BLaER1 (cell line): ENCODE data around the gene MAML1.
A peak's percentile ranks its signal among the peaks of the same experiment; 100 is the strongest.

ENCODE experiments used
- H3K27ac ChIP-seq: shearing (Covaris generic); formaldehyde crosslinking; 2 replicates; pipeline ENCODE4 v1.8.1; 2022
- H3K27me3 ChIP-seq: shearing (Covaris generic); formaldehyde crosslinking; 2 replicates; pipeline ENCODE4 v1.8.1; 2022
- H3K36me3 ChIP-seq: shearing (Covaris generic); formaldehyde crosslinking; 2 replicates; pipeline ENCODE4 v1.8.1; 2022
- H3K4me1 ChIP-seq: shearing (Covaris generic); formaldehyde crosslinking; 2 replicates; pipeline ENCODE4 v1.8.1; 2022
- H3K4me2 ChIP-seq: shearing (Covaris generic); formaldehyde crosslinking; 2 replicates; pipeline ENCODE4 v1.8.1; 2022
- H3K4me3 ChIP-seq: shearing (Covaris generic); formaldehyde crosslinking; 2 replicates; pipeline ENCODE4 v1.8.1; 2022
- H3K9ac ChIP-seq: shearing (Covaris generic); formaldehyde crosslinking; 2 replicates; pipeline ENCODE4 v1.8.1; 2022
- H3K9me3 ChIP-seq: shearing (Covaris generic); formaldehyde crosslinking; 2 replicates; pipeline ENCODE4 v1.8.1; 2022
- H4K20me1 ChIP-seq: shearing (Covaris generic); formaldehyde crosslinking; 2 replicates; pipeline ENCODE4 v1.8.1; 2022
- Cebpa-rat ChIP-seq: shearing (Covaris generic); IDR thresholded peaks from 2 replicates; pipeline ENCODE4 v1.8.1; 2022

Gene MAML1

DNA sequence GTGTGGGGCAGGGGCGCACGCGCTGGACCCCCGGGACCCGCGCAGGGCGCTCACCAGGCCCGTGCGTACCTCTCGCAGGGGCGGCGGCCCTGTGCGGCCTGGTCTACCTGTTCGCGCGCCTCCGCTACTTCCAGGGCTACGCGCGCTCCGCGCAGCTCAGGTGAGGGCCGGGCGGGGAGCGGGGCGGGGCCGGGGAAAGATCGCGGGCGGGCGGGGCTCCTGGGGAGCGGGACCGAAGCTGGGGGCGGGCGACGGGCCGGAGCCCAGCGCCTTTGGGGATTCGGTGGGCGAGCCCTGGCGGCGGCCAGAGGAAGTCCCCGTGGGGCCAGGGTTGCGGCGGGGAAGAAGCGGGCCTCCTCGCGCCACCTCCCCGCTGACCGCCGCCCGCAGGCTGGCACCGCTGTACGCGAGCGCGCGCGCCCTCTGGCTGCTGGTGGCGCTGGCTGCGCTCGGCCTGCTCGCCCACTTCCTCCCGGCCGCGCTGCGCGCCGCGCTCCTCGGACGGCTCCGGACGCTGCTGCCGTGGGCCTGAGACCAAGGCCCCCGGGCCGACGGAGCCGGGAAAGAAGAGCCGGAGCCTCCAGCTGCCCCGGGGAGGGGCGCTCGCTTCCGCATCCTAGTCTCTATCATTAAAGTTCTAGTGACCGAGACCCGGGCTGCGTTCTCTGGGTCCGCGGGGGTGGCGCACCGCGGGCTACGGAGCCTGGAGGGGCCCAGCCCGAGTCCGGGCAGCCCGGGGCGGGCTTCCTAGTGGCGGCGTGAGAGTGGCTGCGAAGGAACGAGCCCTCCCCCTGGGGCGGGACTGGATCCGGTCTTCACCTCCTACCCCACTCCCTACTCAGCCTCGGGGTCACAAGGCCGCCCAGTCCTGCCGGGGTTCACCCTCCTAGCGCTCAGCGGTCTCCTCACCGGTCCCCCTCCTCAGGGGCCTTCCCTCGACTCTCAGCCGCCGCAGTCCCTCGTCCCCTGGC lies 63.5 kb downstream of the MAML1 start:
- H3K27ac ChIP-seq: peak overlapping the region; percentile 81
- H4K20me1 ChIP-seq: peaks cover 39% of the 10 kb centered on the region

DNA sequence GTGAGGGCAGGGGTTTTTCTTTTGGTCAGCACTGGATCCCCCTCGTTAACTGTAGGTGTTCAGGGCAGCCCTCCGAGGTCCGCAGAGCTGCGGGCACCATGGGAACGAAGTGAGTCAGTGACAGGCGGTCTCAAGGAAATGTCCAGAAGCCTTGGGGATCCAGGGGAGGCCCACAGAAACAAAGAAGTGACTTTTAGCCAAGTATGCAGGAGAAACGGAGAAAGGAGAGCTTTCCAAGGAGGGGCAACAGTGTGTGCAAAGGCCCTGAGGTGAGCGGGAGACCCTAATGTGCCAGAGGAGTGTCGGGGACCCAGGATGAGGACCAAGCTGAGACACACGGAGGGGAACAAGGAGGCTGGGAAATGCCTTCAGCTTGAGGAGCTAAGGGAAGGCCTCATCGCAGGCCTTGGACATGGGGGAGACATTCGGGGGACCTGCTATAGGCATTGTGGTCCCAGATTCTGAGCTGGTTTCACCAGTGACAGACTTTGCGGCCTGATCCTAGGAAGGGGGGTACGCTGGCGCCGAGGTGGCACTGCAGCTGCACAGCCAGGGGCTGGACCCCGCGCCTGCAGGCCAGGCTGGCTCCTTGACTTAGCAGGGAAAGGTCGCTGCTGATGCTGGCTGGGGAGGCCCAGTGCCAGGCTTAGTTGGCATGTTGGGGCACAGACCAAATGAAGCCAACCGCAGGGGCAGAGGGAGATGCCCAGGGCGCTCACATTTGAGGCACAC lies 64.4 kb downstream of the MAML1 start:
- Histone ChIP-seq H3K9me3 (no peaks in the 10 kb centered on the region), H3K36me3 (peaks cover 45% of the 10 kb centered on the region), H3K4me1 (peaks cover 60% of the 10 kb centered on the region), H4K20me1 (peaks cover 38% of the 10 kb centered on the region), H3K27ac (peak overlapping the region; percentile 81), H3K9ac (peak overlapping the region; percentile 79), H3K4me2 (peak overlapping the region; percentile 99), H3K4me3 (peak overlapping the region; percentile 69), H3K27me3 (no peaks in the 10 kb centered on the region)
- no peak for TF ChIP-seq Cebpa-rat

More for the DNA sequence above, 63.5 kb downstream of the MAML1 start:
- H3K4me1 ChIP-seq: peaks cover 61% of the 10 kb centered on the region
- H3K4me2 ChIP-seq: peak overlapping the region; percentile 99
- peaks cover 42% of the 10 kb centered on the region for H3K36me3 ChIP-seq
- TF ChIP-seq Cebpa-rat: no peak
- peak overlapping the region; percentile 69 for H3K4me3 ChIP-seq
- H3K27me3 ChIP-seq: no peaks in the 10 kb centered on the region
- H3K9me3 ChIP-seq: no peaks in the 10 kb centered on the region
- H3K9ac ChIP-seq: peak overlapping the region; percentile 79

DNA sequence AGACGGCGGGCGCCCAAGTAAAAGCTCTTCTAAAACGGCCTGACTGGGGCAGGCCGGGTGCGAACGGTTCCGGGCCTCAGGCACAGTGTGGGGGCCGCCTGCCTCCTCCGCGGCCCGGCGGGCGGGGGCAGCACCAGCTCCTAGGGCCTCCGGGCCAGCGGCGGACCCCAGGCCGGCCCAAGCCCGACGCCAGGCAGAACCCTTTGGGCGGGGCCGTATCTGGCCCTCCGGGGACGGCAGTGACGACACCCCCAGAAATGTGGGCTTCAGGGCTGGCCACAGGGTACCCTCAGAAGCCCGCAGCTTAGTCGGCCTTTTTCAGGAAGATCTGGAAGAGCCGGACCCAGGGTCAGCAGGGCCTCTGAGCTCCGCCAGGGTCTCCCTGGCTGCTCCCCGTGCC lies 65.1 kb downstream of the MAML1 start:
- H3K4me1 ChIP-seq: peaks cover 60% of the 10 kb centered on the region
- H3K4me3 ChIP-seq: no peak overlapping the region
- H3K36me3 ChIP-seq: peaks cover 49% of the 10 kb centered on the region
- no peak for TF ChIP-seq Cebpa-rat
- H3K27me3 ChIP-seq: no peaks in the 10 kb centered on the region
- no peak overlapping the region for H3K9ac ChIP-seq
- no peak overlapping the region for H3K27ac ChIP-seq
- H3K9me3 ChIP-seq: no peaks in the 10 kb centered on the region
- peaks cover 38% of the 10 kb centered on the region for H4K20me1 ChIP-seq
- H3K4me2 ChIP-seq: no peak overlapping the region

DNA sequence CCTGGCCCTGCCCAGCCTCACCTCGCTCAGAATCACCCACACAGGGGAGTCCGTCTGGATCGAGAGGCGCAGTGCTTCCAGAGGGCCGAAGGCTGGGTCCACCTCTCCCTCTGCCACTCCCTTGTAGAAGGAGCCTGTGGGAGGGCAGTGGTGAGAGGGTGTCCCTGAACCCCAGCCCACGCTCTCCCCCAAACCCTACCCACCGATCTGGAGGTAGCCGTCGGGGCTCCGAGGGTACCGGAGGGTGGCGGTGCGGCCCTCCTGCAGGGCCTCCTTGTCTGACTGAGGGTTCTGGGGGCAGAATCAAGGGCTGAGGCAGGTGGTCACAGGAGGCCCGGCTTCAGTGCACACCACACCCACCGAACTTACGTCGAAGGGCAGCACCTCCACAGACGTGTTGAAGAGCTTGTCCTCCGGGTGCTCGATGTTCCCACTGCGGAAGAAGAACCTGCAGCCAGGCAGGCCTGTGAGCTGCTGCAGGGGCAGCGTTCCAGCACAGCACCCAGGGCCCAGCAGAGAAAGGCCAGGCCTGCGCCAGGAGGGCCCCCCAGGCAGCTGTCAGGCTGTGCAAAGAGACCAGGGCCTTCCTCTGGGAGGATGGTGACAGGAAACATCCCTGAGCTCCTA lies 65.6 kb downstream of the MAML1 start:
- H3K36me3 ChIP-seq: peaks cover 49% of the 10 kb centered on the region
- H3K4me2 ChIP-seq: no peak overlapping the region
- H3K4me3 ChIP-seq: no peak overlapping the region
- peaks cover 43% of the 10 kb centered on the region for H4K20me1 ChIP-seq
- H3K4me1 ChIP-seq: peaks cover 60% of the 10 kb centered on the region
- no peaks in the 10 kb centered on the region for H3K9me3 ChIP-seq
- no peaks in the 10 kb centered on the region for H3K27me3 ChIP-seq
- H3K9ac ChIP-seq: no peak overlapping the region
- no peak for TF ChIP-seq Cebpa-rat
- H3K27ac ChIP-seq: no peak overlapping the region

- H3K27ac ChIP-seq: no peak overlapping the region
- no peak overlapping the region for H3K4me3 ChIP-seq
- H3K4me1 ChIP-seq: peaks cover 60% of the 10 kb centered on the region
- peaks cover 49% of the 10 kb centered on the region for H4K20me1 ChIP-seq
- H3K9me3 ChIP-seq: no peaks in the 10 kb centered on the region
- H3K27me3 ChIP-seq: no peaks in the 10 kb centered on the region
- peaks cover 49% of the 10 kb centered on the region for H3K36me3 ChIP-seq
- H3K4me2 ChIP-seq: no peak overlapping the region
- TF ChIP-seq Cebpa-rat: no peak
- H3K9ac ChIP-seq: no peak overlapping the region
Observed at GRCh38 chr5:179798771-179799643, 66.4 kb downstream of the MAML1 start.

- Histone ChIP-seq H3K9me3 (no peaks in the 10 kb centered on the region), H3K27ac (no peak overlapping the region), H3K36me3 (peaks cover 49% of the 10 kb centered on the region), H3K9ac (no peak overlapping the region), H3K4me2 (no peak overlapping the region), H3K4me3 (no peak overlapping the region), H4K20me1 (peaks cover 49% of the 10 kb centered on the region), H3K27me3 (no peaks in the 10 kb centered on the region), H3K4me1 (peaks cover 60% of the 10 kb centered on the region)
- no peak for TF ChIP-seq Cebpa-rat
Observed at GRCh38 chr5:179799644-179799973, 67.0 kb downstream of the MAML1 start.

DNA sequence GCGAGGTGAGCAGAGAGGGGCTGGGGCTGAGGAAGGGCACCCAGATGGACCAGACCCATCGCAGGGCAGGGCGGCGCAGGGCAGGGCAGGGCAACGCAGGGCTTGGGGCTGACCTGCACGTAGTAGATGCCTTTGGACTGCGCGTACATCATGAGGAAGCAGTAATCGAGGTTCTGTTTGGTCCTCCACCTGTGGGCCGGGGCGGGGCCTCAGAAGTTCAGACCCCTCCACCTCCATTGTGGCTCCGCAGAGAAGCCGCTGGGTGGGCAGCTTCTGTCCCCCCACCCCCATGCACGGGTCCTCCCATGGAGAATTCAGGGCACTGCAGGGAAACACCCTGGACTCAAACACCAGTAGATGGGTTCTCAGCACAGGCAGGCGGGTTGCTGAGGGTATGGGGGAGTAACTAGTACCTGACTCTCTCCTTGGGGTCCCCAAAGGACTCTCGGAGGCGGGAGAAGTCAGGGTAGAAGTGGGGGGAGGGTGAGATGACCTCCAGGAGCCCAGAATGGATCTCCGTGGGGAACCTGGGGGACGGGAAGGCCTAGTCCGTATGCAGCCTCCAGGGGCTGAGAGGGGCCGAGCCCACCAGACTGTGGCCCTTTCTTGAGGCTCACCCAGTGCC lies 67.6 kb downstream of the MAML1 start:
- Histone ChIP-seq H3K4me1 (peaks cover 60% of the 10 kb centered on the region), H3K4me2 (no peak overlapping the region), H3K27ac (no peak overlapping the region)

DNA sequence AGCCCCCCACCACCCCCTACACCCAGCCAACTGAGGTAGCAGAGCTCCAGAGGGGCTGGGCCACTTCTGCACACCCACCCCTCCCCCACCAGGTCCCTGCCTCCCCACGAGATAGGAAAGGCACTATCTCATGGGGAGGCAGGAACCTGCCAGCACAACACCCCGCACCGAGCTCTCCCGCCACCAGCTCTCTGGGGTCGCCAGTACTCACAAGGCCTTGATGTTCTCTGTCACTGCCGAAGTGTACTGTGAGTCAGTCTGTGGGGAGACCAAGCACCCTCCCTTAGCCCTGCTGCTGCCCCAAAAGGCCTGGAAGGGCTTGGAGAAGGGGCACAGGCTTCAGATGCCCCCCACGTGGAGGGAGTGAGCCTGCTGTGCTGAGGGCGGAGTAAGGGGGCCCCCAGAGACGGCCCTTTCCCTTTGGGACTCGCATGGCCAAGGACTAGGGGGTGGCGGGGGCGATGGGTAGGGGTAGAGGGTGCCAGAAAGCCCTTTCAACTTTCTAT lies 68.1 kb downstream of the MAML1 start:
- Histone ChIP-seq H3K4me3 (no peak overlapping the region), H3K9me3 (no peaks in the 10 kb centered on the region), H3K4me2 (peak overlapping the region; percentile 22), H3K4me1 (peaks cover 60% of the 10 kb centered on the region), H3K9ac (no peak overlapping the region), H3K36me3 (peaks cover 49% of the 10 kb centered on the region), H3K27ac (0 out of 2 replicates have a peak overlapping the region, but pooled peaks have one; percentile 13), H4K20me1 (peaks cover 56% of the 10 kb centered on the region), H3K27me3 (no peaks in the 10 kb centered on the region)
- TF ChIP-seq Cebpa-rat: no peak

More for the DNA sequence above, 67.6 kb downstream of the MAML1 start:
- Histone ChIP-seq H3K9me3 (no peaks in the 10 kb centered on the region), H3K4me3 (no peak overlapping the region), H3K27me3 (no peaks in the 10 kb centered on the region), H3K36me3 (peaks cover 49% of the 10 kb centered on the region), H3K9ac (no peak overlapping the region), H4K20me1 (peaks cover 51% of the 10 kb centered on the region)
- no peak for TF ChIP-seq Cebpa-rat
